ENCODE results near the gene WNT6. TPM values are rescaled to one million over a fixed set of nuclear protein-coding genes. Genes with fewer than 3 reads are reported as not detected.
"Not testable (repeated sequence)": the region's sequence is repeated elsewhere in the genome, so short reads cannot be mapped to it uniquely, and the experiment has no call there.

The WNT6 gene
- total and polyA plus RNA-seq, 2 experiments from 2014 or later, result 0.49 TPM; not detected in 1

DNA sequence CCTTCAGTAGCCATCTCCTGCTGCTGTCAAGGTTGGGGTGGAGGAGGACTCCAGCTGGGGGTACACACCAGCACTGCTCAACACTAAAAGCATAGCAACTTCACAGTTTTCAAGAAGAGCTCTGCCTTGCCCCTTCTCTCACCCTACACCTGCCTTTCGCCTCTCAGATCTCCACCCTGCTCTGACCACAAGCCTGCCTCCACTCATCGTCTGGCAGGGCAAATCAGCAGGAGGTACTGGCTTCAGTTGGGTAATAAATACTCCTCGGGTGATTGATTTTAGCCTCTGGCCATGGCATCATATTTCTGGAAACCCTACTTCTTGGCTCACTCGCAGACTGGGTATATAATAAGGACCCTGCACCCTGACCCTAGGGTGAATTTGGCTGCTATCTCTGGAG lies 24.9 kb upstream of the WNT6 start:
- TF ChIP-seq CTCF (IDR thresholded peaks at IDR 0.05; ENCODE audit: low read depth, low read length), result no peak
- no peaks in the 10 kb centered on the region for H3K27me3 ChIP-seq
- no peak overlapping the region for H3K4me3 ChIP-seq
- DNase-seq (ENCODE audit: low read depth in 1 of 2, low spot score in 1 of 2), result no peak
- no peaks in the 10 kb centered on the region for H3K9me3 ChIP-seq (ENCODE audit: low read depth)
- H3K4me1 ChIP-seq (ENCODE audit: low read depth), result no peaks in the 10 kb centered on the region
- no peak overlapping the region for H3K27ac ChIP-seq
- no peaks in the 10 kb centered on the region for H3K36me3 ChIP-seq

GRCh38 chr2:218837495-218837894 lies 22.1 kb upstream of the WNT6 start:
- H3K27ac ChIP-seq, result no peak overlapping the region
- H3K4me1 ChIP-seq (ENCODE audit: low read depth), result no peaks in the 10 kb centered on the region
- H3K4me3 ChIP-seq, result no peak overlapping the region
- no peaks in the 10 kb centered on the region for H3K27me3 ChIP-seq
- TF ChIP-seq CTCF (IDR thresholded peaks at IDR 0.05; ENCODE audit: low read depth, low read length), result no peak
- no peaks in the 10 kb centered on the region for H3K9me3 ChIP-seq (ENCODE audit: low read depth)
- no peak for DNase-seq (ENCODE audit: low read depth in 1 of 2, low spot score in 1 of 2)
- H3K36me3 ChIP-seq, result no peaks in the 10 kb centered on the region

DNA sequence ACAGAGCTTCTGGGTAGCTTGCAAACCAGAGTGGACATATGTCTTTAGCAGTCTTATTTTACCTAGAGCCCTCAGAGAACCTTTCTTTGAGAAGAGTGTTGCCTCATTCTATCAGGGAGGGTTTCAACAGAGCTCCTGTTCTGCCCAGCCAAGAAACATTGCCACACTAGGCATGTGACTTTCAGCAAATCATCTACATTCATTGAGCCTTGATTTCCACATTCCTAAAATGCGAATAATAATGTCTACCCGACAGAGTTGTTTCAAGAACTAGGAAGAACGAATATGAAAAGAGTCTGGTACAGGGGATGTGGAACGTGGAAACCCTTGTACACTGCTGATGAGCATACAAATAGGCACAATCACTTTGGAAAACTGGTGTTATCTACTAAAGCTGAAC lies 20.2 kb upstream of the WNT6 start:
- no peak for TF ChIP-seq CTCF (IDR thresholded peaks at IDR 0.05; ENCODE audit: low read depth, low read length)
- H3K4me1 ChIP-seq (ENCODE audit: low read depth), result no peaks in the 10 kb centered on the region
- no peaks in the 10 kb centered on the region for H3K9me3 ChIP-seq (ENCODE audit: low read depth)
- H3K27ac ChIP-seq, result no peak overlapping the region
- no peaks in the 10 kb centered on the region for H3K36me3 ChIP-seq
- H3K4me3 ChIP-seq, result no peak overlapping the region
- no peaks in the 10 kb centered on the region for H3K27me3 ChIP-seq
- DNase-seq (ENCODE audit: low read depth in 1 of 2, low spot score in 1 of 2), result peak in 1 of 2 donors; percentile 89

- Histone ChIP-seq H3K9me3 (ENCODE audit: low read depth) (no peaks in the 10 kb centered on the region), H3K36me3 (no peaks in the 10 kb centered on the region), H3K27ac (no peak overlapping the region), H3K4me1 (ENCODE audit: low read depth) (no peaks in the 10 kb centered on the region), H3K27me3 (no peaks in the 10 kb centered on the region), H3K4me3 (no peak overlapping the region)
- no peak for TF ChIP-seq CTCF (IDR thresholded peaks at IDR 0.05; ENCODE audit: low read depth, low read length)
- DNase-seq (ENCODE audit: low read depth in 1 of 2, low spot score in 1 of 2), result no peak
These were observed 19.7 kb upstream of the WNT6 start for GRCh38 chr2:218839888-218840287.

DNA sequence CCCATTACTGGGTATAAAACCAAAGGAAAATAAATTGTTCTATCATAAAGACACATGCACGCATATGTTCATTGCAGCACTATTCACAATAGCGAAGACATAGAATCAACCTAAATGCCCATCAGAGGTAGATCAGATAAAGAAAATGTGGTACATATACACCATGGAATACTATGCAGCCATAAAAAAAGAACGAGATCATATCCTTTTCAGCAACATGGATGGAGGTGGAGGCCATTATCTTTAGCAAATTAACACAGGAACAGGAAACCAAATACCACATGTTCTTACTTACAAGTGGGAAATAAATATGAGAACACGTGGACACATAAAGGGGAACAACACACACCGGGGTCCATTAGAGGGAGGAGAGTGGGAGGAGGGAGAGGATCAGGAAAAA lies 15.3 kb upstream of the WNT6 start:
- H3K4me1 ChIP-seq (ENCODE audit: low read depth); H3K27ac ChIP-seq; H3K4me3 ChIP-seq; H3K9me3 ChIP-seq (ENCODE audit: low read depth); H3K36me3 ChIP-seq; DNase-seq (ENCODE audit: low read depth in 1 of 2, low spot score in 1 of 2); H3K27me3 ChIP-seq: not testable (repeated sequence)

DNA sequence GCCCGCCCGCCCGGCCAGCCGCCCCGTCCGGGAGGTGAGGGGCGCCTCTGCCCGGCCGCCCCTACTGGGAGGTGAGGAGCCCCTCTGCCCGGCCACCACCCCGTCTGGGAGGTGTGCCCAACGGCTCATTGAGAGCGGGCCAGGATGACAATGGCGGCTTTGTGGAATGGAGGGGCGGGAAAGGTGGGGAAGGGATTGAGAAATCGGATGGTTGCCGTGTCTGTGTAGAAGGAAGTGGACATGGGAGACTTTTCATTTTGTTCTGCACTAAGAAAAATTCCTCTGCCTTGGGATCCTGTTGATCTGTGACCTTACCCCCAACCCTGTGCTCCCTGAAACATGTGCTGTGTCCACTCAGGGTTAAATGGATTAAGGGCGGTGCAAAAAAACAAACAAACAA lies 12.6 kb upstream of the WNT6 start:
- not testable (repeated sequence) for H3K27ac ChIP-seq; H3K4me3 ChIP-seq; H3K9me3 ChIP-seq (ENCODE audit: low read depth); H3K36me3 ChIP-seq; H3K4me1 ChIP-seq (ENCODE audit: low read depth); DNase-seq (ENCODE audit: low read depth in 1 of 2, low spot score in 1 of 2)
- H3K27me3 ChIP-seq, result peaks cover 26% of the 10 kb centered on the region

DNA sequence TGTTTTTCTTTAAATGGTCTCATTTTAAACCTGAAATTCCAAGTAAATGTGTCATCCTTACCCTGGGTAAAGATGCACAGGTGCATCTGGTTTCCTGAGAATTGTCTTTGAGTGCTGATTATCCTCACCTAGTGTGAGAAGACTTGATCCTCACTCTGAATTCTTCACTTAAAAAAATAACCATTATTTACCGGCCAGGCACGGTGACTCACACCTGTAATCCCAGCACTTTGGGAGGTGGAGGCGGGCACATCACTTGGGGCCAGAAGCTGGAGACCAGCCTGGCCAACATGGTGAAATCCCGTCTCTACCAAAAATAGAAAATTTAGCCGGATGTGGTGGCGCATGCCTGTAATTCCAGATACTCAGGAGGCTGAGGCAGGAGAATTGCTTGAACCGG lies 9.9 kb upstream of the WNT6 start:
- no peak for TF ChIP-seq CTCF (IDR thresholded peaks at IDR 0.05; ENCODE audit: low read depth, low read length)
- Histone ChIP-seq H3K4me3 (no peak overlapping the region), H3K9me3 (ENCODE audit: low read depth) (no peaks in the 10 kb centered on the region), H3K27me3 (peaks cover 52% of the 10 kb centered on the region), H3K36me3 (no peaks in the 10 kb centered on the region), H3K27ac (no peak overlapping the region), H3K4me1 (ENCODE audit: low read depth) (no peaks in the 10 kb centered on the region)
- DNase-seq (ENCODE audit: low read depth in 1 of 2, low spot score in 1 of 2), result no peak
